Measurements from ENCODE around the gene RYK. TPM values are rescaled to one million over a fixed set of nuclear protein-coding genes. Genes with fewer than 3 reads are reported as not detected.

The RYK gene
- polyA plus RNA-seq, 1 of the 3 experiments (the other 2 are of a cell fraction), result 25.9 TPM

GRCh38 chr3:134294302-134295280 is 43.9 kb upstream of the RYK start:
- CTCF ChIA-PET, result interaction anchor here (1.0 to 1.8 kb wide), 3 partner anchors 13 to 155 kb away, joined by 3 to 5 read pairs (median 5); no protein-coding TSS in a partner anchor
- Histone ChIP-seq H3K9me3 (peaks cover 12% of the 10 kb centered on the region; the same call in 1 of the 2 replicates), H3K27me3 (ENCODE audit: insufficient read depth) (no peaks in the 10 kb centered on the region), H3K9me2 (no peaks in the 10 kb centered on the region), H3F3A (replicated peaks; ENCODE audit: insufficient read depth) (no peaks in the 10 kb centered on the region), H3K4me1 (ENCODE audit: control insufficient read depth in 1 of 2, insufficient read depth in 2 of 2, low read depth in 1 of 2, low read length in 1 of 2) (peaks cover 4 to 10% of the 10 kb centered on the region in 2 experiments; a peak in 1 of 4 replicates), H3K27ac (ENCODE audit: low read depth in 2 of 2, low read length in 1 of 2) (no peak overlapping the region), H2AFZ (ENCODE audit: low read depth) (no peak overlapping the region), H3K9ac (no peak overlapping the region), H4K20me1 (ENCODE audit: insufficient read depth) (no peaks in the 10 kb centered on the region), H3K36me3 (replicated peaks in 1 of 2; ENCODE audit: control insufficient read depth in 1 of 2, insufficient read depth in 2 of 2, low read length in 1 of 2) (no peaks in the 10 kb centered on the region), H3K79me2 (ENCODE audit: insufficient read depth) (no peaks in the 10 kb centered on the region), H3K4me2 (no peak overlapping the region), H3K4me3 (ENCODE audit: low read depth in 2 of 2, low read length in 1 of 2) (no peak overlapping the region)
- TF ChIP-seq CTCF (IDR thresholded peaks at IDR 0.05) (no peak), TAF1 (IDR thresholded peaks at IDR 0.05; ENCODE audit: borderline replicate concordance, low read depth, low read length) (no peak), FOXJ3 (CRISPR knock-in tag; IDR thresholded peaks at IDR 0.05) (no peak), USF2 (IDR thresholded peaks at IDR 0.05; ENCODE audit: borderline replicate concordance, low read depth, low read length) (no peak), RCOR1 (IDR thresholded peaks at IDR 0.05; ENCODE audit: low read length) (no peak), NFIC (IDR thresholded peaks at IDR 0.05; ENCODE audit: borderline replicate concordance) (no peak), MXI1 (IDR thresholded peaks at IDR 0.05; ENCODE audit: low read depth, low read length) (no peak), CHD2 (IDR thresholded peaks at IDR 0.05; ENCODE audit: low read length, partially characterized antibody) (no peak), ZBTB33 (IDR thresholded peaks at IDR 0.05; ENCODE audit: borderline replicate concordance, low read depth) (no peak), REST (IDR thresholded peaks at IDR 0.05; ENCODE audit: low read depth, low read length) (no peak), RFX5 (IDR thresholded peaks at IDR 0.05; ENCODE audit: low read length) (no peak), RXRA (IDR thresholded peaks at IDR 0.05; ENCODE audit: borderline replicate concordance, low read depth) (no peak), FOSL2 (IDR thresholded peaks at IDR 0.05; ENCODE audit: borderline replicate concordance, low read depth) (no peak), RAD21 (IDR thresholded peaks at IDR 0.05; ENCODE audit: low read length) (no peak), MAX (IDR thresholded peaks at IDR 0.05; ENCODE audit: low read depth) (no peak)
- POLR2A ChIA-PET, result no interaction called here
- no peak for DNase-seq
- WGBS (ENCODE audit: low lambda C conversion rate), result 90% methylated on average over 5 of the region's 5 CpGs
